GM11168 (cell line): ENCODE data around the gene R3HDM2.
"Not testable (repeated sequence)": the region's sequence is repeated elsewhere in the genome, so short reads cannot be mapped to it uniquely, and the experiment has no call there.

ENCODE experiments used
- in situ Hi-C: fragments of 300-500 bp; cut with MboI; formaldehyde crosslinking; loops from one replicate; pipeline ENCODE4 v1.12.0; 2022; ENCODE audit warnings: low sequenced_read_pairs; ENCODE audit not compliant: unreplicated experiment

Gene R3HDM2

GRCh38 chr12:57454566-57455373 is 23.9 kb upstream of the R3HDM2 start, which contains the start of gene INHBE:
Gene INHBE, plus strand, starts transcription at chr12:57455307. Its CDS starts 230 bp downstream, at chr12:57455537.
- in situ Hi-C loops = loop anchor here (5.0 kb wide), 1 partner anchor 142 kb away; no protein-coding TSS in a partner anchor

GRCh38 chr12:57454213-57454565 is 23.3 kb upstream of the R3HDM2 start:
- in situ Hi-C loops = no loop called here

GRCh38 chr12:57452937-57453509 is 22.2 kb upstream of the R3HDM2 start:
- in situ Hi-C loops = no loop called here

GRCh38 chr12:57452181-57452936 is 21.5 kb upstream of the R3HDM2 start:
- in situ Hi-C loops = no loop called here

- in situ Hi-C loops = no loop called here
These were observed 20.5 kb upstream of the R3HDM2 start for GRCh38 chr12:57451233-57451778.

- in situ Hi-C loops = no loop called here
These were observed 19.2 kb upstream of the R3HDM2 start for GRCh38 chr12:57450057-57450456.

GRCh38 chr12:57449375-57449774 is 18.5 kb upstream of the R3HDM2 start:
- in situ Hi-C loops = no loop called here

- in situ Hi-C loops = no loop called here
These were observed 17.8 kb upstream of the R3HDM2 start for GRCh38 chr12:57448669-57449068.

GRCh38 chr12:57446292-57446960 is 15.6 kb upstream of the R3HDM2 start:
- in situ Hi-C loops = no loop called here

- in situ Hi-C loops = no loop called here
These were observed 13.9 kb upstream of the R3HDM2 start for GRCh38 chr12:57444744-57445143.

GRCh38 chr12:57444337-57444736 is 13.5 kb upstream of the R3HDM2 start:
- in situ Hi-C loops = not testable (repeated sequence)

- in situ Hi-C loops = no loop called here
These were observed 11.1 kb upstream of the R3HDM2 start for GRCh38 chr12:57441846-57442427.

- in situ Hi-C loops = not testable (repeated sequence)
These were observed 10.6 kb upstream of the R3HDM2 start for GRCh38 chr12:57441393-57441792.

- in situ Hi-C loops = no loop called here
These were observed 9.0 kb upstream of the R3HDM2 start for GRCh38 chr12:57439762-57440266.

GRCh38 chr12:57438400-57438799 is 7.6 kb upstream of the R3HDM2 start:
- in situ Hi-C loops = no loop called here

GRCh38 chr12:57435293-57435692 is 4.5 kb upstream of the R3HDM2 start:
- in situ Hi-C loops = no loop called here

- in situ Hi-C loops = no loop called here
These were observed 3.8 kb upstream of the R3HDM2 start, which contains the start of gene INHBC for GRCh38 chr12:57434517-57435223. Gene INHBC, plus strand, starts transcription at chr12:57434784. Its CDS starts 103 bp downstream, at chr12:57434887.

- in situ Hi-C loops = no loop called here
These were observed 2.5 kb upstream of the R3HDM2 start for GRCh38 chr12:57433370-57433769.

GRCh38 chr12:57431654-57432188 is 878 bp upstream of the R3HDM2 start:
- in situ Hi-C loops = no loop called here
